SU-DHL-6 (cell line): ENCODE data around the gene BAHD1.

Source experiments
- H2AFZ ChIP-seq: fragments of 200-600 bp; sonication (generic); 2 replicates; pipeline ENCODE4 v1.6.1; 2014; ENCODE audit warnings: low read depth, mild to moderate bottlenecking, moderate library complexity, mixed read lengths, antibody characterized with exemption, low read length; ENCODE audit not compliant: severe bottlenecking
- H3F3A ChIP-seq: fragments of 200-600 bp; shearing (Covaris generic); 2 replicates; pipeline ENCODE4 v1.6.0; 2016; ENCODE audit warnings: antibody characterized with exemption, mild to moderate bottlenecking; ENCODE audit not compliant: insufficient read depth
- H3K27ac ChIP-seq: fragments of 200-600 bp; sonication (generic); 2 replicates; pipeline ENCODE4 v1.5.1; 2016; ENCODE audit warnings: low read depth, mild to moderate bottlenecking, low read length, moderate library complexity, mixed read lengths
- H3K27me3 ChIP-seq: fragments of 200-600 bp; sonication (generic), shearing (Covaris generic); 2 replicates; pipeline ENCODE4 v1.6.0; 2014; ENCODE audit warnings: mild to moderate bottlenecking, low read length
- H3K36me3 ChIP-seq: fragments of 200-600 bp; sonication (generic); 2 replicates; pipeline ENCODE4 v1.6.1; 2014; ENCODE audit warnings: mild to moderate bottlenecking, low read length, mixed read lengths
- H3K4me2 ChIP-seq: fragments of 300-600, 200-600 bp; shearing (Covaris generic), sonication (generic); 2 replicates; pipeline ENCODE4 v1.6.0; 2014; ENCODE audit warnings: low read length, low read depth, mild to moderate bottlenecking; ENCODE audit not compliant: poor library complexity, severe bottlenecking
- H3K4me3 ChIP-seq: fragments of 200-600 bp; sonication (generic); 2 replicates; pipeline ENCODE4 v1.5.1; 2014; ENCODE audit warnings: antibody characterized with exemption, low read length, mild to moderate bottlenecking, mixed read lengths; ENCODE audit not compliant: insufficient read depth, poor library complexity, severe bottlenecking
- H3K79me2 ChIP-seq: fragments of 200-600 bp; sonication (generic); 2 replicates; pipeline ENCODE4 v1.6.1; 2014; ENCODE audit warnings: mild to moderate bottlenecking, low read length, moderate library complexity; ENCODE audit not compliant: insufficient read depth
- H3K9ac ChIP-seq: fragments of 200-600 bp; sonication (generic); 2 replicates; pipeline ENCODE4 v1.7.0; 2014; ENCODE audit warnings: mild to moderate bottlenecking, low read length
- H3K9me2 ChIP-seq: fragments of 200-600 bp; sonication (generic); replicated peaks from 2 replicates; pipeline ENCODE4 v1.6.1; 2014; ENCODE audit warnings: low read length; ENCODE audit not compliant: insufficient read depth
- H3K9me3 ChIP-seq: fragments of 200-600 bp; sonication (generic); 2 replicates; pipeline ENCODE4 v1.6.1; 2014; ENCODE audit warnings: low read length, mixed read lengths; ENCODE audit not compliant: insufficient read depth
- H4K20me1 ChIP-seq: fragments of 200-600 bp; sonication (generic); 2 replicates; pipeline ENCODE4 v1.6.1; 2014; ENCODE audit warnings: low read depth, mild to moderate bottlenecking, antibody characterized with exemption, low read length, moderate library complexity, mixed read lengths
- EZH2phosphoT487 ChIP-seq: fragments of 200-600 bp; sonication (generic), shearing (Covaris generic); conservative IDR thresholded peaks from 2 replicates; pipeline ENCODE4 v1.6.1; 2018; ENCODE audit warnings: mild to moderate bottlenecking, antibody characterized with exemption, low read length, moderate library complexity, mixed read lengths
- TF ChIP-seq, protein P1 (sequence below): fragments of 200-600 bp; sonication (generic); IDR thresholded peaks from one replicate; pipeline ENCODE4 v1.5.1; 2017; ENCODE audit warnings: antibody characterized with exemption, mild to moderate bottlenecking, low read length, moderate library complexity; ENCODE audit not compliant: insufficient read depth, poor library complexity, severe bottlenecking

The BAHD1 gene

GRCh38 chr15:40461958-40462357 lies 21.2 kb downstream of the BAHD1 start:
- Histone ChIP-seq H2AFZ (no peak overlapping the region), H3F3A (no peaks in the 10 kb centered on the region), H3K9ac (no peak overlapping the region), H3K9me3 (no peaks in the 10 kb centered on the region), H3K79me2 (peaks cover 14% of the 10 kb centered on the region; the same call in 1 of the 2 replicates), H3K36me3 (no peaks in the 10 kb centered on the region), H3K27ac (no peak overlapping the region), H3K4me3 (no peak overlapping the region), H3K4me2 (no peak overlapping the region), H3K9me2 (no peaks in the 10 kb centered on the region), H4K20me1 (no peaks in the 10 kb centered on the region), H3K27me3 (no peaks in the 10 kb centered on the region)
- TF ChIP-seq, protein P1, sequence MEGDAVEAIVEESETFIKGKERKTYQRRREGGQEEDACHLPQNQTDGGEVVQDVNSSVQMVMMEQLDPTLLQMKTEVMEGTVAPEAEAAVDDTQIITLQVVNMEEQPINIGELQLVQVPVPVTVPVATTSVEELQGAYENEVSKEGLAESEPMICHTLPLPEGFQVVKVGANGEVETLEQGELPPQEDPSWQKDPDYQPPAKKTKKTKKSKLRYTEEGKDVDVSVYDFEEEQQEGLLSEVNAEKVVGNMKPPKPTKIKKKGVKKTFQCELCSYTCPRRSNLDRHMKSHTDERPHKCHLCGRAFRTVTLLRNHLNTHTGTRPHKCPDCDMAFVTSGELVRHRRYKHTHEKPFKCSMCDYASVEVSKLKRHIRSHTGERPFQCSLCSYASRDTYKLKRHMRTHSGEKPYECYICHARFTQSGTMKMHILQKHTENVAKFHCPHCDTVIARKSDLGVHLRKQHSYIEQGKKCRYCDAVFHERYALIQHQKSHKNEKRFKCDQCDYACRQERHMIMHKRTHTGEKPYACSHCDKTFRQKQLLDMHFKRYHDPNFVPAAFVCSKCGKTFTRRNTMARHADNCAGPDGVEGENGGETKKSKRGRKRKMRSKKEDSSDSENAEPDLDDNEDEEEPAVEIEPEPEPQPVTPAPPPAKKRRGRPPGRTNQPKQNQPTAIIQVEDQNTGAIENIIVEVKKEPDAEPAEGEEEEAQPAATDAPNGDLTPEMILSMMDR, result no peak
- no peak for TF ChIP-seq EZH2phosphoT487

GRCh38 chr15:40463279-40463678 lies 22.5 kb downstream of the BAHD1 start:
- H3K4me2 ChIP-seq, result no peak overlapping the region
- H3K4me3 ChIP-seq, result no peak overlapping the region
- no peak overlapping the region for H3K27ac ChIP-seq
- no peak for TF ChIP-seq EZH2phosphoT487
- TF ChIP-seq, protein P1, result no peak
- peaks cover under 1% of the 10 kb centered on the region; the same call in 1 of the 2 replicates for H3K79me2 ChIP-seq
- no peak overlapping the region for H2AFZ ChIP-seq
- no peak overlapping the region for H3K9ac ChIP-seq
- H4K20me1 ChIP-seq, result no peaks in the 10 kb centered on the region
- H3K9me2 ChIP-seq, result no peaks in the 10 kb centered on the region
- H3K27me3 ChIP-seq, result no peaks in the 10 kb centered on the region
- H3F3A ChIP-seq, result no peaks in the 10 kb centered on the region
- H3K9me3 ChIP-seq, result no peaks in the 10 kb centered on the region
- no peaks in the 10 kb centered on the region for H3K36me3 ChIP-seq

GRCh38 chr15:40463886-40464545 lies 23.3 kb downstream of the BAHD1 start:
- Histone ChIP-seq H3K27me3 (no peaks in the 10 kb centered on the region), H3K9me3 (no peaks in the 10 kb centered on the region), H3K27ac (no peak overlapping the region), H3K9ac (no peak overlapping the region), H2AFZ (no peak overlapping the region), H4K20me1 (no peaks in the 10 kb centered on the region), H3K4me3 (no peak overlapping the region), H3F3A (peaks cover 3% of the 10 kb centered on the region), H3K4me2 (no peak overlapping the region), H3K9me2 (no peaks in the 10 kb centered on the region), H3K79me2 (no peaks in the 10 kb centered on the region), H3K36me3 (no peaks in the 10 kb centered on the region)
- no peak for TF ChIP-seq EZH2phosphoT487
- TF ChIP-seq, protein P1, result no peak
